DMS53 treated with DMSO at 0.1 percent for 48 hours (cell line): ENCODE results near the gene KNCN.
A peak's percentile ranks its signal among the peaks of the same experiment; 100 is the strongest.

Experiments
- DNase-seq: peaks from one replicate; lab custom pipeline; 2025; ENCODE audit not compliant: unreplicated experiment; lab: John Stamatoyannopoulos, UW

The KNCN gene

DNA sequence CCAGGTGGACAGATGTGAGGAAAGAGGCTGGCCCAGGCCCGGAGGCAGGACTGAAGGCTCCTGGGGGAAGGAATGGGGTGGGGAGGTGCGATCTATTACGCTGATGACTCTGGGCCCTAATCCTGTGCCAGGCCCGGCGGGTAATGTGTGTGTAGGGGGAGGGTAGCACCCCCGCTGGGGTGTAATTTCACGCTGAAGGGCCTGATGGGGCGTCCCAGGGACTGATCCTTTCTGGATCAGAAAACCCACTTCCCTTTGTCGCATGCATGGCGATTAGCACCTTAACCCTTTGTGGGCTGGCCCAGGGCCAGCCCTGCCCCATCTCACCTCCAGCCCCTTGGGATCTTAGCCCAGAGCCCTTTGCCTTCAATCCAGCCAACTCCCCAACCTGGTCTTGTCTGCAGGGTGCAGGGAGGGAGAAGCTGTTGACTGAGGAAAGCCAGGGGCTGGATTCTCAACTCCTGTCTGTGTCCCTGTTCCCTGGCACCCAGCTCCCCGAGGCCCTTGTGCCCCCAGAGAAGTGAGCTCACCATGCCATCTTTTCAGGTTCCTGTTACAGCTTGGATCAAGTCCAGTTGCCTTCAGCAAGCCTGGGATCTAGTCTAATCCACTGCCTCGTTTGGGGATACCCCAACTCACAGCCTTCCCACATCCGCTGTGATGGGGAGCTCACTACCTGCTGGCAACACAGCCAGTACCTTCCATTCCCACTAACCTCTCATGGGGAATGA lies 26.0 kb downstream of the KNCN start:
- DNase-seq: no peak

DNA sequence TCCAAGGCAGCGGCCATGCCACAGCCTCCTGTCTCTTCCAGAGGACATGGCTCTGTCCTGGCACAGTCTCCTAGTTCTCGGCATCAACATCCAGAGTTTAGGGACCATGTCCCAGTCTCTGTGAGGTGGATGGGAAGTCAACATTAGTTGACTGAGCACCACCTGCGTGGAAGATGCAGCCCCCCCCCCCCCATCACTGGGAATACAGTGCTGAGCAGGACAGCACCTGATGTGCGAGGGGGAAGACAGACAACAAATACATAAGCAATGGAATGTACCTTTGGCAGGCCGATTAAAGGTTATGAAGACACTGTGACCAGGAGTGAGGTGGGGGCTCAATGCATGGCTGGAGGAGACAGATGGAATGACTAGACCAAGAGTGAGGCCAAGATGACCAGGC lies 26.6 kb downstream of the KNCN start:
- DNase-seq: no peak

DNA sequence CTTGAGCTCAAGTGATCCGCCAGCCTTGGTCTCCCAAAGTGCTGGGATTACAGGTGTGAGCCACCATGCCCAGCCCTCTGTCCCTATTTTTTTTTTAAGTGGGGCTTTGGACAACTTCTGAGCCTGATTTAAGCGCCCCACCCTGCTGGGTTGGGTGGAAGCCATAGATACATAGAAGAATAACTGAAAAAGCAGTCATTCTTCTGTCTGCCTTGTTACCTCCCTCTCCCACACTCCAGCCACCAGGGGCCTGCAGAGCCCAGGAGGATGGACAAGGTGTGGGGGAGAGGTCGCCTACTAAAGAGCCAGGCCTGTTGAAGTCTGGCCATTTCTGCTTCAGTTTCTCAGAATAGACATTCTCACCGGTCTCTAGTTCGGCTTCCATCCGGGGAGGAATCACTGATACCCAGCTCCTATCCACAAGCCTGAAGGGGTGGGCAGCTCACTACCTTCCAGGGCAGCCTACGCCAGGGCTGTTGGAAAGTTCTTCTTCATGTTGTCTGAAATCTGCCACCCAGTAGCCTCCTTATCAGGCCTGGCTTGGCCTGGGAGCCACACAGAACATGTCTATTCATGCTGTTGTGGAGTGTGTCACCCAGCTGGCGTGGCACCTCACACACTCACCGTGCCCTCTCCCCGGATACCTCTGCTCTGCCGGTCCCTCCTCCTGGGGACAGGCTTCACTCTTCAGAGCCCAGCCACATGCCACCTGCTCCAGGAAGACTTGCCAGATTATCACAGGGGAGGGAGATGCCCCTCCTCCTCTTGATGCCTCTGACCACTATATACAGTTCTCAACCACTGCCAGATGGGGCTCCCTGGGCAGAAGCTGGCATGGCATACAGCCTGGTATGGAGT lies 27.7 kb downstream of the KNCN start:
- no peak for DNase-seq

DNA sequence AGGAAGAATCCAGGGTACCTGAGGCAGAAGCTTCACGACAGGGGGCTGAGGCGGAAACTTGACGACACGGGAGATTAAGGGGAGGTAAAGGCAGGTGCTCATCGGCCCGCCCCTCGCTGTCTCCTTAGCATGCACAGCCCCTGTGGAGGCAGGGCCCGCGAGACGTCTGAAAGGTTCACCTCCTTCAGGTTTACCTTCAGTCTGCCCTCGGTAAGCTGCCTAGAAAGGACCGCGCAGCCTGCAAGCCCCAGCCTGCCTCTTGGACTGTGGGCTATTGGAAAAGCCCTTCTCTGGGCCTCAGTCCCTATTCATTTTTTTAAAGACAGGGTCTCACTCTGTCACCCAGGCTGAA lies 28.5 kb downstream of the KNCN start:
- DNase-seq: no peak

DNA sequence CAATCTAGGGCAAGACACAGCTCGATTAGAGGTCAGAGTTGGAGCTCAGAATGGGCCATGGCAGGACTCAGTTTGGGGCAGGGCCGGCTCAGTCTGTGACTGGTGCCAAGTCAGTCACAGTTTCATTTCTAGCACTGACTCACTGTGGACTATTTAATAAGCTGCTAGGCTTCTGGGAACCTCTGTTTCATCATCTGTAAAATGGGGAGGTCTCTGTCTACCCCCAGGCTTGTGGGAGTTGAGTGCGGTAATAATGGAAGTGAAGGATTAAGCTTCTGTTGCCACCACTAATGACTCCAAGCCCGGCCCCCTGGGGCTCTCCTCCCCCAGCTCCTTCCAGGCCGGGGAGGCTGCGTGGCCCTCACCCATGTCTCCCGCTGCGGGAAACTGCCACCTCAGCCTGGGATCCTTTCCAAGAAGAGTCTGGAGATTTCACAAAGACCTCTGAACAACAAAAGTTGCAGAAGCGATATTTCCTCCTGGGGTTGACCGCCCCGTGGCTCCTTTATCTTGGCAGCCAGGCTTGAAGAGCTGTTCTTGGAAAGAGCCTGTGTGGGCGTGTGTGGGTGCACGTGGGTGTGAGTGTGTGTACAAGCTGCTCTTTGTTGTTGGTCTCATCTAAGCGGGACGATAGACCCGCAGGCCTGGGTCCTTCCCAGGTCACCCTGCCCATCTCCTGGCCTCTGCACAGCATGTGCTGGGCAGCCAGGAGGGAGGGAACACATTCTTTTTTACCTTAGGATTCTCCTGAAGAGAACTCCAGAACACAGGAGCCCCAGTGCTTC lies 29.1 kb downstream of the KNCN start:
- DNase-seq: no peak

DNA sequence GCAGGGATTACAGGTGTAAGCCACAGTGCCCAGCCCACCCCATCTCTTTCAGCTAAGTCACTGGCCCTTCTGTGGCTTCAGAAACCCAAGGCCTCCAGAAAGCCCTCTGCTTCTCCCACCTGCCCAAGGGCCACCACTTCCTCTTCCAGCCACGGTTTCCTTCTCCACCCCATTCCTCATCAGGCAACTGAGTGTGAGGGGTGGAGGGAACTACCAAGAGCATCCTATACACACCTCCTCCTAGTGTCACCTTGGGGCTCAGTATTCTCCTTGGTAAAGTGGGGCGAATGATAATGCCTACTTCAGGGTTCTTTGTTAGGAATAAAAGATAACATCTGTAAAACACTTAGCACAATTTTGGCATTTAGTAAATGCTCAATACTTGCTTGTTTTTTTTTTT lies 30.0 kb downstream of the KNCN start:
- DNase-seq: no peak

DNA sequence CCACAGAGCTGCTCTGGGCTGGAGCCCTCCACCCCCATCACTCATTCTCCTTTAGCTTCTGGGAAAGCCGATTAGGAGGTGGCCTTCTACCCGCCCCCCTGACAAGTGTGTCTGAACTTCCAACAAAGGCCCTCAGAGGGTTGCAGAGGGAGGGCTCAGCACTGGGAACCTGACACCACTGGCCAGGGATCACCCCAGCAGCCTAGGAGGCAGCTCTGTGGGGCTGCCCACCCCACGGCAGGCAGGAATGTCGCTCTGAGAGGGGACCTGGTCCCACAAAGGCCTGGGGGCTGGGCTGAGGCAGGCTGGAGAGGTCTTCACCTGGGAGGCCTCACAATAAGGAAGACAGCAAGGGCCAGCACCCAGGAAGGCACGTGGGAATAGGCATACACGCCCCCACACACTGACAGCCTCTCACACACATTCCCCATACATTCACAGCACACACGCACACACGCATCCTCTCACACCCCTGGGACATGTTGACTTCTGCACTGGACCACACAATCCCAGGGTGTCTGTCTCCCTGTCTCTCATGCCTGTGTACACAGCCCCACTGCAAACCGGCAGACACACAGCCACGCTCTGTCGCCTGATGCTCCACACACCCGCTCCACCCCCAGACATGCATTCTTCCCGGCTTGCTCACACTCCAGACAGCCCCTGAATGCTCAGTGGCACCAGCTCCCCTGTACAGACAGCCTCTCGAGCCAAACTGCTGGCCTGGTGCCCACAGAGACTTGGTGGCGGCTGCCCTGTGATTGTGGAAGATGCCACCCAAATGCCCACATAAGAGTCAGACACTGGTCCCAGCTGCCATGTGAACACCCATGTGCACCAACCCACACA lies 31.2 kb downstream of the KNCN start:
- DNase-seq: no peak

DNA sequence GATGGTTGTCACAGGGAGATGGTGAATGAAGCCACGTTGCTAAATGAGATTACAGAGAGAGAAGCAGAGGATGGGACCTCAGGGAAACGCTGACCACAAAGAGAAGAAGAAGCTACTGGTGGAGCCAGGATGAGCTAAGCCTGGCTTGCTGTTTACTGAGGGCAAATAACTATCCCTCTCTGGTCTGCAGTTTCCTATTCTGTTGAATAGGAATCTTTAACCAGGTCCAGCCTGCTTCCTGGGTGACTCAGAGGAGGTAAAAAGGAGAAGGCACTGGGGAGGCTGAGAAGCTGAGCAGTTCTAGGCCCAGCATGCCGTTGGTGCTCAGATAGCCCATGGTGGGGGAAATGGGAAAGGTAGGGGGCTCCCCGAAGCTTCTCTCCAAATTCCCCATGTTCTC lies 32.2 kb downstream of the KNCN start:
- no peak for DNase-seq

DNA sequence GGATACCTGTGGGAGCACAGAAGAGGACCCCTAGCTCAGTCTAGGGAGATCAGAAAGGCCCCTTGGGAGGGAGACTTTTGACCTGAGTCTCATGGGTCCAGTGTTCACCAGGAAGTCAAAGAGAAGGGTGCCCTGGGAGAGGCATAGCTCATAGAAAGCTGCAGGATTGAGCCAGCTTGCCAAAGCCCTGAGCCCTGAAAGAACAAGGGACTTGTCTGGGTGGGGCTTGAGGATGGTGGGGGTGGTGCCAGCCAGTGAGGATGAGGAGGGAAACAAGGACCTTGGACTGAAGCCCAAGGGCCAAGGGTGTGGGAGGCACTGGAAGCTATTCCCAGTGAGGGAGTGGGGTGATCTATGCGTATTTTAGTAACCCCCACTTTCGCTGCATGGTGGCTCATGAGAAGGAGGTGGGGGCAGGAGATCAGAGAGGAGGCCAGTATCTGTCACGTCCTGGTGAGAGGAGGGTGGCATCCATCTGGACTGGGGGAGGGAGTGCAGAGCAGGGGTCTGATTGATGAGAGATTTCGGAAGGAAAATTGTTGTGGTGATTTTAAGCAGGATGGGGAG lies 33.4 kb downstream of the KNCN start:
- DNase-seq: no peak

DNA sequence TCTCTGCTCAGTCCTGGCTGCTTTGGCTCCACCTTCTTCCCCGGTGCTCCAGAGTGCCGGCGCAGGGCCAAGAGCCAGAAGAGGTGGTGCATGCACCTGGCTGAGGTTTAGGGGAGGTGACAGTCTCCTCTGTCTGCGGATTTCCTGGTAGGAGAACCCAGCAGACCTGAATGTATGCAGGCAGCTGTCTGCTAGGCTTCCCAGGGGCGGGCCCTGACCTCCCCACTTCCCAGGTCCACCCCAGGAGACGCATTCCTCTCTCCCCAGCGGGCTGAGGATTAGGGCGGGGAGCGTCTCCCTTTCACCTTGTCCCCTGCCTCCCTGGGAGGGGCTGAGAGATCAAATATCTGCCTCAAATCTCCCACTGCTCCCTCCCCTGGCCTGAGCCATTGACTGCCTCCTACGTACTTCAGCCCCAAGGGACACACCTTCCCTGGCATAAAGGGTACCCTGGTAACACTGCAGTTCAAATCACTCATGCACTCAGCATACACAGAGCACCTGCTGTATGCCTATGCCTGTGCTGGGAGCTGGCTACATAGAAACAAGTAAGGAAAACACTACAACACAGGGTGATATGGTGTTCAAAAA lies 34.3 kb downstream of the KNCN start:
- peak; percentile 98 for DNase-seq

DNA sequence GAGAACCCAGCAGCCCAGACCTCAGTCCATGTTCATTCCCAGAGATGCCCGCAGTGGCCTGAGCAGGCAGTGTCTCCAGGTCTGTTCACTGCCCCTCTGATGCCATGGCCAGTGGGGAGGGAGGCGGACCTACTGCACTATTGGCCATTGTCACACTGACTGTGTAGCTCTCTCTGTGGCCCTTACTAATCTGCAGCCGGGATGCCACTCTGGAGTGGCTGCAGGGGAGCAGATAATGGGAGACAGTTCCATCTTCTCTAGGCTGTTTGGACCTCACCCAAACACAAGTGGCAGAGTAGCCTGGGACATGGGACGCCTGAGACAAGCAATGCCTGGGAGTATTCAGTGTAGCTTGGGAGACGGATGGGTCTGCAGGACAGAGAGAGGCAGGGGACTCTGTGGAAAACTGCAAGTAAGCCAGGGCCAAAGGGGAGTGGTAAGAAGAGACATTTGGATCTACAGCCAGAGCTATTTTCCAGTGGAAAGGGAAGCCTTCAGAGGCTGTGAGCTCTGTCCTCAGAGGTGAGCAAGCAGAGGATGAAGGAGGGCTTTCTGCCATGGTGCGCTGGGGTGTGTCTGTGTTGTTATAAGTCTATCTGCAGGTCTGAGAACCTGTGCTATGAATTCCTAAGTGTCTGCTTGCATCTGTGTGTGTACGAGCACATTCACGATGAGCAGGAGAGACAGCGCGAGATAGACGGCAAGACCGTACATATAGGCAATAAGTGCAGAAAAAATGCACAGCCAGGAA lies 35.1 kb downstream of the KNCN start:
- no peak for DNase-seq

DNA sequence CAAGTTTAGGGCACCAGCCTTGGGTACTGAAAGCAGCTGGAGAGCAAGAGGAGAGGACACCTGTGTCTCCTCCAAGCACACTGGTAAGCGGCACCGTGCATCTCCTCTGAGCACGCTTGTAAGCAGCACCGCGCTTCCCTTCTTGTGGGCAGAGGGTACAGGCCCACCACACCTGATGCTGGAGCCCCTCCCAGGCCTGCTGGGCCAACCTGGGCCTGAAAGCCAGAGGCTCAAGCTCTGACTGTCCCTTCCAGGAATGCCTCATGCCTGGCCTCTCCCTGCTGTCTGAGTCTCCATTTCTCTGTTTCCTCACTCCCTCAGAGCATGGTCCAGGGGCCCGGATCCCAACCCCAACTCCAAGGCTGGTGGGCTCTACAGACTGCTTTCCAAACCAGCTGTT lies 35.9 kb downstream of the KNCN start:
- no peak for DNase-seq

DNA sequence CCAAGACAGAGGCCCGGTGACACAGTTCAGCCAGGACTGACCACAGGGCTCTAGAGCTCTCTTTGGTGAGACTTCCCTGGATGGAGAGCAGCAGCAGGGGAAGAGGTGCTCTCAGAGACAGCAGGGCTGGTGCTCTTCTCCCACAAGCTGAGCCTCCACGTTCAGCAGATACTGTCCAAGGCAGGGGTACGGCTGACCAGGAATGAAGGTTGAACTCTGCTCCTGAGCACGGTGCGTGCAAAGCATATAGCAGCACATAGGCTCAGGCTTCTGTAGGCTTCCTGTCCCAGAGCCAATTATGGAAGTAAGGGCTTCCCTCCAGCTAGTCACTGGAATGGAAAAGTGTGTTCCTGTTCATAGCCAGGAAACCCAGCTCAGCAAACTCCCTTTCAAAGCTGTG lies 37.9 kb downstream of the KNCN start:
- no peak for DNase-seq

DNA sequence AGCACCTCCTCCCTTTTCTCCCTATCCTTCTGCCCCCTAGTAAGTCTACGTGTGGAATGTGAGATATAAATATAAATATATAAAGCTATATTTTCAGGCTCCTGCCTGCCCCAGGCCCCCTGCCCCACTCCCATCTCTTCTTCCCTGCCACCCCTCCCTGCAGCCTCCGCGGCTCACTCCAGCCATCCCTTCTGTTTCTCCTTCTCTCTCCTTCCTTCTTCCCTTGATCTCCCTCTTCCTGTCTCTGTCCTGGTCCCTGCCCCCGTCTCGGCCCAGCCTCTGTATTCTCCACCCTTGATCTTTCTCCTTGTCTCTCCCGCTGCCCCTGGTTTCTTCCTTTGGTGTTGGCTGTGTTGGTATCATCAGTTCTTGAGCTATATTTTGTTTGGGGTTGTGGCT lies 38.7 kb downstream of the KNCN start:
- DNase-seq: no peak

DNA sequence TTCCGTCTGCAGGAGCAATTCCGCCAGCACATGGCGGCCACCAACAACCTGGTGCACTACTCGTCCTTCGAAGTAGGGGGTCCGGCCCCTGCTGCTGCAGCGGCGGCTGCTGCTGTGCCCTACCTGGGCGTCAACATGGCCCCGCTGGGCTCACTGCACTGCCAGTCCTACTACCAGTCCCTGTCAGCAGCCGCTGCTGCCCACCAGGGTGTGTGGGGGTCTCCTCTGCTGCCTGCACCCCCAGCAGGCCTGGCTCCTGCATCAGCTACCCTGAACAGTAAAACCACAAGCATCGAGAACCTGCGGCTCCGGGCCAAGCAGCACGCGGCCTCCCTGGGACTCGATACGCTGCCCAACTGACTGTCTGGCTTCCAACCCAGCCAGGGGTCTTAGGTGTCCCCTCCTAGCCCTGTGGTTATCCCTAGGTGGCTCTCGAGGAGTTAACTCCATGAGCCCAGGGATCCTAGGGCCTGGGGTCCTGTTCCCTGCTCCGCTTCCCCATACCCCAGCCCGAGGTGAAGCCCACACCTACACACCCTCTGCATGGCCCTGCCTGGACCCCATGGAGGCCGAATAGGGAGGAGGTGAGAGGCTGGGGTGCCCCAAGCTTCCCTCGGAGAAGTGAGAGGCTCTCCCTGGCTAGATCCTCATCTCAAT lies 39.2 kb downstream of the KNCN start:
- no peak for DNase-seq

DNA sequence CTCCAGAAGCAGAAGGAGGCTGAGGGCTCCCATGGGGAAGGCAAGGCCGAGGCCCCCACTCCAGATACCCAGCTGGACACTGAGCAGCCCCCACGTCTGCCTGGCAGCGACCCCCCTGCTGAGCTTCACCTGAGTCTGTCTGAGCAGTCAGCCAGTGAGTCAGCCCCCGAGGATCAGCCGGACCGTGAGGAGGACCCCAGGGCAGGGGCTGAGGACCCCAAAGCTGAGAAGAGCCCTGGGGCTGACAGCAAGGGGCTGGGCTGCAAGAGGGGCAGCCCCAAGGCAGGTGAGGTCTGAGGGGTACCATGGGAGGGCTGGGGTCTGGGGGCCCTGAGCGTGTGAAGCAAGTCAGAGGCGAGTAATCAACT lies 40.5 kb downstream of the KNCN start:
- no peak for DNase-seq

DNA sequence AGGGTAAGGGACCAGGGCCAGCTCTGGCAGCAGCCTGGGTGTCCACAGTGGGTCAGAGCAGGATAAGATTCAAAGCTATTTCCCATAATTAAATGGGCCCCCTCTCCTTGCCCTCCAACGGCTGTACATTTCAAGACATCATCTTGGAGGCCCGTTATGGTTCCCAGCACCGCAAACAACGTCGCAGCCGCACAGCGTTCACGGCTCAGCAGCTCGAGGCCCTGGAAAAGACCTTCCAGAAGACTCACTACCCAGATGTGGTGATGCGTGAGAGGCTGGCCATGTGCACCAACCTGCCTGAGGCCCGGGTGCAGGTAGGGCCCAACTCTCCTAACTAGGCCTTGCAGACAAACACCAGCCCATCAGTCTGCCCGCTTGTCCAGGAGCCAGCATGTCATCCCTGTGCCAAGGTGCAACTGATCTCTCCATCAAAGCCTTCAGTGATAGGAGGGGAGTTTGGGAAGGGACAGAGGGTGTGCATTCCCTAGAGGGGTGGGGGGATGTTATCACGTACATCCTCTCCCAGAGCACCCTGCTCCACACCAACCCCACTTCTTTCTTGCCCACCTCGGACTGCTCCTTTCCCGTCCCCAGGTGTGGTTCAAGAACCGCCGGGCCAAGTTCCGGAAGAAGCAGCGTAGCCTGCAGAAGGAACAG lies 41.0 kb downstream of the KNCN start:
- DNase-seq: no peak

DNA sequence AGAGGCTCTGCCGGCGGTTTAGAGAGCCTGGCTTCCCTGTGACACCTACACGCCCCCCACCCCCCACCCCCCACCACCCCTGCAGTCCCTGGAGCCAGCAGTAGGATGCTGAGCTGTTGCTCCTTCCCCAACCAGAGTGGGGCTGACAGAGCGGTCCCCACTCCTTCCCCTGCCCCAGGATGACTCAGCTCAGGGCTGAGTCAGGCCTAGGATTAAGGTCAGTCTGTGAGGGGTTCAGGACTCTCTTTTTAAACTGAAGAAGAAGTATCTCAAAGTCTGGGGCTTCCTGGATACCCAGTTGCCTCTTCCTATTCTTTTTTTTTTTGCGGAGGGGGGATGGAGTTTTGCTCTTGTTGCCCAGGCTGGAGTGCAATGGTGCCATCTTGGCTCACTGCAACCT lies 42.7 kb downstream of the KNCN start:
- DNase-seq: no peak
